ENCODE results near the gene EYA4. TPM values are rescaled to one million over a fixed set of nuclear protein-coding genes. Genes with fewer than 3 reads are reported as not detected.

The EYA4 gene
- polyA plus RNA-seq, 1 of the 3 experiments (the other 2 are of a cell fraction), result 0.08 TPM

GRCh38 chr6:133392641-133393040 is 151.5 kb downstream of the EYA4 start:
- H4K20me1 ChIP-seq (ENCODE audit: insufficient read depth), result no peaks in the 10 kb centered on the region
- no peaks in the 10 kb centered on the region for H3K79me2 ChIP-seq (ENCODE audit: insufficient read depth)
- no peaks in the 10 kb centered on the region for H3K36me3 ChIP-seq (replicated peaks in 1 of 2; ENCODE audit: control insufficient read depth in 1 of 2, insufficient read depth in 2 of 2, low read length in 1 of 2)
- no peaks in the 10 kb centered on the region for H3K9me3 ChIP-seq
- H3K4me1 ChIP-seq (ENCODE audit: control insufficient read depth in 1 of 2, insufficient read depth in 2 of 2, low read depth in 1 of 2, low read length in 1 of 2), result no peaks in the 10 kb centered on the region; a peak in 1 of 4 replicates
- WGBS (ENCODE audit: low lambda C conversion rate), result 4% methylated on average over 2 of the region's 2 CpGs
- no peak for DNase-seq
- H3F3A ChIP-seq (replicated peaks; ENCODE audit: insufficient read depth), result no peaks in the 10 kb centered on the region
- ChIA-PET POLR2A (no interaction called here), CTCF (interaction anchor here (1.1 kb wide), 1 partner anchor 10 kb away, joined by 3 read pairs; no protein-coding TSS in a partner anchor)
- H3K9me2 ChIP-seq, result no peaks in the 10 kb centered on the region
- H2AFZ ChIP-seq (ENCODE audit: low read depth), result no peak overlapping the region
- H3K27ac ChIP-seq (ENCODE audit: low read depth in 2 of 2, low read length in 1 of 2), result no peak overlapping the region
- H3K4me2 ChIP-seq, result no peak overlapping the region
- H3K27me3 ChIP-seq (ENCODE audit: insufficient read depth), result no peaks in the 10 kb centered on the region; the same call in 1 of the 2 replicates
- no peak overlapping the region for H3K9ac ChIP-seq
- TF ChIP-seq FOSL2 (IDR thresholded peaks at IDR 0.05; ENCODE audit: borderline replicate concordance, low read depth) (no peak), EZH2phosphoT487 (IDR thresholded peaks at IDR 0.05; ENCODE audit: borderline replicate concordance, low read depth) (no peak), NRF1 (IDR thresholded peaks at IDR 0.05; ENCODE audit: low read depth, low read length) (no peak), FOXM1 (IDR thresholded peaks at IDR 0.05; ENCODE audit: low read depth) (no peak), PBX3 (IDR thresholded peaks at IDR 0.05) (no peak), GABPA (IDR thresholded peaks at IDR 0.05; ENCODE audit: low read depth) (no peak), NFIC (IDR thresholded peaks at IDR 0.05; ENCODE audit: borderline replicate concordance) (no peak), FOXJ3 (CRISPR knock-in tag; IDR thresholded peaks at IDR 0.05) (no peak)
- TF ChIP-seq, protein P1, sequence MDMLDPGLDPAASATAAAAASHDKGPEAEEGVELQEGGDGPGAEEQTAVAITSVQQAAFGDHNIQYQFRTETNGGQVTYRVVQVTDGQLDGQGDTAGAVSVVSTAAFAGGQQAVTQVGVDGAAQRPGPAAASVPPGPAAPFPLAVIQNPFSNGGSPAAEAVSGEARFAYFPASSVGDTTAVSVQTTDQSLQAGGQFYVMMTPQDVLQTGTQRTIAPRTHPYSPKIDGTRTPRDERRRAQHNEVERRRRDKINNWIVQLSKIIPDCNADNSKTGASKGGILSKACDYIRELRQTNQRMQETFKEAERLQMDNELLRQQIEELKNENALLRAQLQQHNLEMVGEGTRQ (IDR thresholded peaks at IDR 0.05; ENCODE audit: borderline replicate concordance, low read depth, low read length), result no peak
- TF ChIP-seq, protein P2, sequence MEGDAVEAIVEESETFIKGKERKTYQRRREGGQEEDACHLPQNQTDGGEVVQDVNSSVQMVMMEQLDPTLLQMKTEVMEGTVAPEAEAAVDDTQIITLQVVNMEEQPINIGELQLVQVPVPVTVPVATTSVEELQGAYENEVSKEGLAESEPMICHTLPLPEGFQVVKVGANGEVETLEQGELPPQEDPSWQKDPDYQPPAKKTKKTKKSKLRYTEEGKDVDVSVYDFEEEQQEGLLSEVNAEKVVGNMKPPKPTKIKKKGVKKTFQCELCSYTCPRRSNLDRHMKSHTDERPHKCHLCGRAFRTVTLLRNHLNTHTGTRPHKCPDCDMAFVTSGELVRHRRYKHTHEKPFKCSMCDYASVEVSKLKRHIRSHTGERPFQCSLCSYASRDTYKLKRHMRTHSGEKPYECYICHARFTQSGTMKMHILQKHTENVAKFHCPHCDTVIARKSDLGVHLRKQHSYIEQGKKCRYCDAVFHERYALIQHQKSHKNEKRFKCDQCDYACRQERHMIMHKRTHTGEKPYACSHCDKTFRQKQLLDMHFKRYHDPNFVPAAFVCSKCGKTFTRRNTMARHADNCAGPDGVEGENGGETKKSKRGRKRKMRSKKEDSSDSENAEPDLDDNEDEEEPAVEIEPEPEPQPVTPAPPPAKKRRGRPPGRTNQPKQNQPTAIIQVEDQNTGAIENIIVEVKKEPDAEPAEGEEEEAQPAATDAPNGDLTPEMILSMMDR (IDR thresholded peaks at IDR 0.05), result no peak
- H3K4me3 ChIP-seq (ENCODE audit: low read depth in 2 of 2, low read length in 1 of 2), result no peak overlapping the region

GRCh38 chr6:133393891-133394290 is 152.7 kb downstream of the EYA4 start:
- no peak for DNase-seq
- WGBS (ENCODE audit: low lambda C conversion rate), result 0% methylated on average over 1 of the region's 1 CpG
- no peak for TF ChIP-seq REST (IDR thresholded peaks at IDR 0.05; ENCODE audit: low read depth, low read length)
- no peak for TF ChIP-seq PBX3 (IDR thresholded peaks at IDR 0.05)
- TF ChIP-seq SMC3 (IDR thresholded peaks at IDR 0.05; ENCODE audit: low read depth, low read length), result no peak
- TF ChIP-seq FOSL2 (IDR thresholded peaks at IDR 0.05; ENCODE audit: borderline replicate concordance, low read depth), result no peak
- TF ChIP-seq RCOR1 (IDR thresholded peaks at IDR 0.05; ENCODE audit: low read length), result no peak
- TF ChIP-seq GABPA (IDR thresholded peaks at IDR 0.05; ENCODE audit: low read depth), result no peak
- no peak for TF ChIP-seq TCF12 (IDR thresholded peaks at IDR 0.05)
- TF ChIP-seq, protein P2 (IDR thresholded peaks at IDR 0.05), result no peak
- TF ChIP-seq YY1 (IDR thresholded peaks at IDR 0.05; ENCODE audit: low read depth), result no peak
- TF ChIP-seq JUND (IDR thresholded peaks at IDR 0.05), result no peak
- no peak for TF ChIP-seq TEAD4 (IDR thresholded peaks at IDR 0.05; ENCODE audit: borderline replicate concordance, insufficient read depth)

More at GRCh38 chr6:133393891-133394290, 152.7 kb downstream of the EYA4 start:
- no peaks in the 10 kb centered on the region for H3K79me2 ChIP-seq (ENCODE audit: insufficient read depth)
- no peaks in the 10 kb centered on the region for H3K9me2 ChIP-seq
- no peaks in the 10 kb centered on the region for H3K9me3 ChIP-seq
- ChIA-PET POLR2A (no interaction called here), CTCF (no interaction called here)
- H3K4me3 ChIP-seq (ENCODE audit: low read depth in 2 of 2, low read length in 1 of 2), result no peak overlapping the region
- no peaks in the 10 kb centered on the region for H3F3A ChIP-seq (replicated peaks; ENCODE audit: insufficient read depth)
- no peak overlapping the region for H2AFZ ChIP-seq (ENCODE audit: low read depth)
- H3K27ac ChIP-seq (ENCODE audit: low read depth in 2 of 2, low read length in 1 of 2), result no peak overlapping the region
- no peaks in the 10 kb centered on the region; the same call in 1 of the 2 replicates for H3K27me3 ChIP-seq (ENCODE audit: insufficient read depth)
- no peaks in the 10 kb centered on the region for H4K20me1 ChIP-seq (ENCODE audit: insufficient read depth)
- H3K4me2 ChIP-seq, result no peak overlapping the region
- no peaks in the 10 kb centered on the region for H3K36me3 ChIP-seq (replicated peaks in 1 of 2; ENCODE audit: control insufficient read depth in 1 of 2, insufficient read depth in 2 of 2, low read length in 1 of 2)
- no peaks in the 10 kb centered on the region; a peak in 1 of 4 replicates for H3K4me1 ChIP-seq (ENCODE audit: control insufficient read depth in 1 of 2, insufficient read depth in 2 of 2, low read depth in 1 of 2, low read length in 1 of 2)
- H3K9ac ChIP-seq, result no peak overlapping the region
